GM21529 (cell line): ENCODE measurements around the gene NUP107.
A peak's percentile ranks its signal among the peaks of the same experiment; 100 is the strongest.
"Not testable (repeated sequence)": the region's sequence is repeated elsewhere in the genome, so short reads cannot be mapped to it uniquely, and the experiment has no call there.

ENCODE experiments used
- ATAC-seq: cut with Tn5 transposase; IDR thresholded peaks from one replicate; pipeline ENCODE4 v1.9.1; 2021; ENCODE audit not compliant: unreplicated experiment

The NUP107 gene

DNA sequence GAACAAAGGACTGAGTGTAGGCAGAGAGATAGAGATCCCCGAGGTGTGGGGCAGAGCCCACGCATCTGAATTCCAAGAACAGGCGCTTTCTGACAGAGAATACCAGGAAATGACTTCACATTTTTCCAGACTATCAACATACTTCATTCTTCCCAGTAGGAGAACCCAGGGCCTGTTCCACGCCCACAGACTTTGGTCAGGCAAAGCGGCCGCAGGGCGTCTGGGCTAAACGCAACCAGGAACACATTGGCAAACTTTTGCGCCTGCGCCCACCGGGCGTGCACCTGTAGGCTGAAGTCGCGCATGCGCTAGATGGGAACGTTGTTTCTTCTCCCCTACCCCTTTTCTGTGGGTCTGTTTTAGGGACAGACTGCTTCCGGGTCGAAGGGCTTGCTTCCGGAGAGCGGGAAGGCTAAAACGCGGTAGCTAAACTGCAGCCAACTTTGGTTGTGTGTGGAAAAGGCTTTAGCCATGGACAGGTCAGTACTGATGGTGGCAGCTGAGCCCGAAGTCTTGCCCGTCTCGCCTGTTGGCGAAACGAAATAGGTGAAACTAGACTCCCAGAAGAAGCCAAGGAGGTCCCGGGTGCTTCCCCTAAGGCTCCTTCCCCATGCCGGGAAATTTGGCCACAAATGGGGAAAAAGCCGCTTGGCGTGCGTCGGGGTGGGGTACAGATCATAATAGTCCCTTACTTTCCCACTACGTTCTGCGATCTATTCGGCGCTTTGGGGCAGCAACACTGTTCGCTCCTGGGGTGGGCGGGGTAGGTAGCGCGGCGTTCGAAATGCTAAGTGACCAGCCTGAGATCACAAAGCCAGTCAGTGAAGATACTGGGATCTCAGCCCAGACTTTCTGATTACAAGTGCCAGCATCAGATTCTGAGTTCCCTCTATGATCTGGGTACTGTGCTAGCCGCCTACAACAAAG, at the start of gene NUP107:
Gene NUP107, plus strand, starts transcription at position 384 of the 927 bp plus-strand sequence. Its CDS starts 88 bp downstream, at position 472.
- peak; percentile 97 for ATAC-seq

DNA sequence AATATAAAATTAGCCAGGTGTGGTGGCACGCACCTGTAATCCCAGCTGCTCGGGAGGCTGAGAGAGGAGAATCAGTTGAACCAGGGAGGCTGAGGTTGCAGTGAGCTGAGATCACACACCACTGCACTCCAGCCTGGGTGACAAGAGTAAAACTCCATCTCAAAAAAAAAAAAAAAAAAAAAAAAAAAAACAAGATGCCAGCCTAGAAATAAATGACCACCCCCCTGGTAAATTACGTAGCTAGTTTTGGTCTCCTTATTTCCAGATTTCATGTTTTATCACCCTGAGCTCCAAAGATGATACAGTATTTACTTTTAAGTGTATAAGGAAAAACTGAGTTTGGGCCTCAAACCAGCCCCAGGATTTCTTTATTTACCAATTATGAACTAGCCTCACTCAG, 49.3 kb upstream of the NUP107 start:
- not testable (repeated sequence) for ATAC-seq

DNA sequence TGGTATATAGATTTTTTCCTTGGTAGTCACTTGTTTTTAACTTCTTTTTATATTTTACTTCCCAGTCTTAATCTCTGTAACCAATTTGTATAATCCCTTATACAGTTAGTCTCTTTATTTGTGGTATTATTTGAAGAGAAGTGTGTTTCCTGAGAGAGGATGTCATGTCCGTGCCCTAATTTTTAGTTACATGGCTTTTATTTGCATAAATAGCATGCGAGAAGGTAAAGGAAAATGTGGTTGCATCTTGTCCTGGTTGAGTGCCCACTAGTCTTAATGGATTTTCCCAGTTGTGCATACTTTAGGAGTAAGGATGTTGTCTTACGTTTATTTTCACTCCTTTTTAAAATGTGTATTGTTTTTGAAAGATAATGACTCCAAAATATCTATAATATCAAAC, 48.6 kb upstream of the NUP107 start:
- ATAC-seq, result no peak

DNA sequence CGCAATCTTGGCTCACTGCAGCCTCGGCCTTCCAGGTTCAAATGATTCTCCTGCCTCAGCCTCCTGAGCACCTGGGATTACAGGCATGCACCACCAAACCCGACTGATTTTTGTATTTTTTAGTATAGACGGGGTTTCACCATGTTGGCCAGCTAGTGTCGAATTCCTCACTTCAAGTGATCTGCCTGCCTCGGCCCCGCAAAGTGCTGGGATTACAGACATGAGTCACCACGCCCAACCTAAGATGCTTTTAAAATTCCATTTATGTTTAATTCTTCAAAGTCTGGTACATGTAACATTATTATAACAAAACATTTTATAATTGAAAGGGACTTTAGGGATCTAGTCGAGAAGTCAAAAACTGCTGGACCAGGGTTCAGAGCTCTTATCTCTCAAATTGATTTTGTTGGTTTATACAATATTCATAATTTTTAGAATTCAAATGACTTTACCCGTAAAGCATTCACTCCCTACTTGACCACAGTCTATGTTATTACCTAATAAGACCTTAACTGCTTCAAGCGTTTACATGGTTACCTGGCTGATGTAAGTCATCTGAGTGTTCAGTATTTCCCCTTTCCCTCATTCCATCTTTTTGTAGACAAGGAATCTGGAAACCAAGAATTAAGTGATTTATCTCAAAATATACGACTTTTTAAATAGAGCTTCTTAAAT, 47.9 kb upstream of the NUP107 start:
- ATAC-seq, result no peak

DNA sequence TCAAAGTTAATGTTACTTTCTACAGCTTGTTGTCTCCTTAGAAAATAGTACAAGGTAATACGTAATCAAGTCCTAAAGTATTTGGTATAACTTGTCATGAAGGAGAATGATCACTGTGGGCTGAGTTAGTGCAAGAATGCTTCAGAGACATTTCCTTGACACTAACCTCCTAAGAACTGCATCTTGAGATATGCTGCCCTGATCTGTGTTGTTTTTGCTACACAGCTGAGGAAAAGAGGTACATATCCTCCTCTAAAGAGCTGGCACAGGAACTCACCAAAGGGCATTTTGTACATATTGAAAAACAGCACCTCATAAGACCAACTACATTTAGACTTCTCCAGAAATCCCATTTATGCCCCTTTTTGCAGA, 47.4 kb upstream of the NUP107 start:
- ATAC-seq, result no peak

DNA sequence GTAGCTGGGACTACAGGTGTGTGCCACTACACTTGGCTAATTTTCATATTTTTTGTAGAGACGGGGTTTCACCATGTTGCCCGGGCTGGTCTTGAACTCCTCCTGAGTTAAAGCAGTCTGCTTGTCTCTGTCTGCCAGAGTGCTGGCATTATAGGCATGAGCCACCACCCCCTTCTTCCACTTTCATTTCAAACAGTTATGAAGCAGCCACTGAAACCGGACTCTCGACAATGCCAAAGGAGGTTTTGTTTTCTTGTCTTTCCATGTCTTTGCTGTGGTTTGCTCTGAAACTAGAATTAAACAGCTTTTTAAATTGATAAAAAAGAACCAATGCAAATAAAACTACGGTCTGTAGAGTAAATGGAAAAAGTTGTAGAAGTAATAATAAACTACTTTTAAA, 45.6 kb upstream of the NUP107 start:
- peak; percentile 83 for ATAC-seq

DNA sequence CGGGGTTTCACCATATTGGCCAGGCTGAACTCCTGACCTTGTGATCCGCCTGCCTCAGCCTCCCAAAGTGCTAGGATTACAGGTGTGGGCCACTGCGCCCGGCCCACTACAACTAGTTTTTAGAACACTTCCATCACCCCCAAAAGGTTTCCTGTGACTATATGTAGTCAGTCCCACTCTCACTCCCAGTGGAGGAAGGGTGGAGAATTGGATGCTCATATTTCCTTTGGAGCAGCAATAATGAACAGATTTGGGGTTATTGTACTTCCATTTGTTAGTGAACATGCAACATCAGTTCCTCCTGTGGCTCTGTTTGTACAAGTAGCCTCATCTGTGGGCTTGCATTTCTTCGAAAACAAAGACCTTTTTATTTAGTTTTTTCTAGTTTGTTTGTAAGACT, 40.3 kb upstream of the NUP107 start:
- no peak for ATAC-seq

DNA sequence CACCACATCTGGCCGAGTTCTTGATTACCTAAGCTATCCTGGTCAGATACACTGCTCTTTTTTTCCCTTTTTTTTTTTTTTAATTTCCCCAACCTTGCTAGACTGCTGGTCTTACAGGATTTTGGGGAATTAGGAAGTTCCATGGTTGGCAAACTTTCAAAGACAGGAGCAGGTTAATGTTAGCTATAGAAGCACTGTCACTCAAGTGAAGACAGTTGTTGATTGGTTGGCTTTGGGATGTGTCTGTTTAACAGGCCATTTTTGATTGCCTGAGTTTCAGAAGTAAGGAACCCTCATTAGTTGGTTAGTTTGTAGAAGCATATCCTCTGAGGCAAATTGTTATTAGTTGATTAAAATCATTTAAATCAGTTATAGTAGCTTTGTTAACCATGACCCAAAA, 39.3 kb upstream of the NUP107 start:
- ATAC-seq, result no peak

DNA sequence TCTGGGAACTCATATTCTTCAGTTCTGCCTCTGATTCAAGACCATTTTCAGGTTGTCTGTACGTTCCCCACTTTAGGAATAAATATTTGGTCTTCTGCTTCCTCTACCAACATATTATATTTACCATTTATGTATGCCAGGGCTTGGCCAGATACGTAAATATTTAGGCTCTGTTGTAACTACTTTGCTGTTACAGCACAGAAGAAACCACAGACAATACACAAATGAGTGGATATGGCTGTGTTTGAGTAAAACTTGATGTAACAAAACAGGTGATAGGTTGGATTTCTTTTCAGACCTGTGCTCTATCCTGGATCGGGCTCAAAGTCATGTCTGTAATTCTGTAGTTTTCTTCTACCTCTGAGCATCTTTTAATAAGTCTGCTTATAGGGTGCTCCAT, 38.6 kb upstream of the NUP107 start:
- peak; percentile 48 for ATAC-seq

DNA sequence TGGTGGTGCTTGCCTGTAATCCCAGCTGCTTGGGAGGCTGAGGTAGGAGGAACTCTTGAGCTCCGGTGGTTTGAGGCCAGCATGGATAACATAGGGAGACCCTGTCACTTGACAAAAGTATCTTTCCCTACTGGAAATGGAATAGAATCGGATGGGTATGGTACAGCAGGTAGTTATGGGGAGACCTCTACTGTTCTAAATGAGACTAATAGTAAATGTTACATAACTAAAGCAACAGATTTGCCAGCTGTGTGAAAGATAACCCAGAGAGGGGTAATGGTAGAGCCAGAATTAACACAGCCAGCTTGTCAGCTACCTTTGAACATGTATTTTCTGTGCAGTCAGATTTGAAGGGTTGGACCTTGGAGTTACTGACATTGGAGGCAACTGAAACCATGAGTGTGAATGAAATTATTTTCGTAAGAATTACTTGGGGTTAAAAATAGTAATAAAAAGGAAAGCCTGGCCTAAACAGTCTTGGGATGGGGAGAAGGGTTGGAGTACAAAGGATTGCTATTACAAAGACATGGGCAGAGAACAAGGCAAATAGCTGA, 21.7 kb upstream of the NUP107 start:
- ATAC-seq, result no peak

DNA sequence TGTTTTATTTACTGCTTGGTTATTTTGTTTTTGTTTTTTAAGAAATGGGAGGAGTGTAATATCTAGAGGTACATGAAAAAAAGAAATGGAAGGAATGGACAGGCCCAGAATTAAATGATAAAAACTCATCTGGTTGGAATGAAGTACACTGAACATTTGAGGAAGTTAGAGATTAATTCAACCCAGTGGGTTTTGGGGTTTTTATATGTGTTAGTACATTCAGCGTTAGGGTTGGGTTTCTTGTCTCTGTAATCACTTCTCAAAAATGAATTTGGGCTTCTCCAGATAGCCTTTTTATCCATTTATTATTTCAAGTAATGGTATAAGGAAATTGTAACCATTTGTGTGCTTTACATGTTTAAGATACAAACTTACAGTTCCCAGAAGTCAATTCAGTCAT, 19.5 kb upstream of the NUP107 start:
- no peak for ATAC-seq

DNA sequence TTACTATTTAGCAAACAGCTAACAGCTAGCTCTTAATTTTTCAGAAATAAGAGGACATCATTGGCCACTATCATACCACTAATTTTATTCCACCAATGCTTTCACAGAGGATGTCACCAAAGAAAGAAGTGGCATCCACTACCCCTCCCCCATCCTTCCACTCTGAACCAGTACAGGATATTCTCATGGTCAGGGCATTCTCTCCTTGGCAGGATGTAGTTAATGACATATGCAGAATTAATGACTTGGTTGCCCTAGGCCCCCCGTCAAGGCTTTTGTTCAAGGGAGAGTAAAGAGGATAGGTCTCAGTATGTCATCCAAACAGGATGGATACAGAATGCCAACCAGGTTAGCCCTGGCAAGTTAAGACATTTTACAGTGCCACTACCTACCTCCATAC, 18.9 kb upstream of the NUP107 start:
- no peak for ATAC-seq

DNA sequence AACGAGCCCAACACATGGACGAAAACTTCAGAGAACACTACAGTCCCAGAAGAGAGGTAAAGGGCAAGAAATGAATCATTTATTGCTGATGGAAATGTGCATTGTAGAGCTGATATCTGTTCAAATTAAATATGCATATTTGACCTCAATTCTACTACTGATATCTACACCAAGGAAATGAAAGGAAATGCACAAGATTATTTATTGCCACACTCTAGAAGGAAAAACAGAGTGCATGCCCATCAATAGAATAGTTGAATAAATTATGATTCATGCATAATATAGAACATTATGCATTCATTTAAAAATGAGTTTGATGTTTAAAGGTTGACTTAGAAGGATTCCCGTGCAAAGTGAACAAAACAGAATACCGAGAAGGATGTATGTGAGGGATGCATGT, 15.6 kb upstream of the NUP107 start:
- no peak for ATAC-seq

DNA sequence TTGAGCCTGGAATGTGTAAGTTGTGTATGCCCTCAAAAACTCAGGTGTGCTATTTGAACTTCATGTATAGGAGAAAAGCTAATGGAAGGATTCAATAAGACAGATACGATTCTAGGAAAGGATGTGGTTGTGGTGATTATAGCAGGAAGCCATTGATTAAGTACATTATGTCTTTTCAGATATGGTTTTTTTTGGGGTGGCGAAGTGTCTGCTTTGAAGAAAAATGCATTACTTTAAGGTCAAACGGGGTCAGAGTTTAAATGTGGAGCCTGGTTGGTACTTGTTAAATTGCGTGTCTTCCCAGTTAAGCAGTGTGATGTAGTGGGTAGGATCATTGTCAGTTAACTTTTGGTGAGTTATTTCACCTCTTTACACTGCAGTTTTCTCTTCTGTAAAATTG, 13.0 kb upstream of the NUP107 start:
- no peak for ATAC-seq

DNA sequence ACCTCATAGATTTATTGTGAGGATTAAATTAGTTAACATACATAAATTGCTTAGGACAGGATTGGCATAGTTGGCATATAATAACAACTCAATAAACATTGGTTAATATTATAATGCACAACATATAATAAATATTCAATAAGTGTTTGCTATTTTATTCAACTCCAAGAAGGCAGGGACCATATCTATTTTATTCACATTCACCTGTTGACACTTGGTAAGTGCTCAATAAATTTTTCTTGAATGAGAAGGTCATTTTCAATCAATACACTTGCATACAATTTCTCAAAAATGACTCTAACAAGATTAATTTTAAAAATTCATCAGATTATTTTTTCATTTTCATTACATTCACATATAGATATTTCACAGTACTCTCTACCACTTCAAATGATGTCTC, 12.4 kb upstream of the NUP107 start:
- no peak for ATAC-seq

DNA sequence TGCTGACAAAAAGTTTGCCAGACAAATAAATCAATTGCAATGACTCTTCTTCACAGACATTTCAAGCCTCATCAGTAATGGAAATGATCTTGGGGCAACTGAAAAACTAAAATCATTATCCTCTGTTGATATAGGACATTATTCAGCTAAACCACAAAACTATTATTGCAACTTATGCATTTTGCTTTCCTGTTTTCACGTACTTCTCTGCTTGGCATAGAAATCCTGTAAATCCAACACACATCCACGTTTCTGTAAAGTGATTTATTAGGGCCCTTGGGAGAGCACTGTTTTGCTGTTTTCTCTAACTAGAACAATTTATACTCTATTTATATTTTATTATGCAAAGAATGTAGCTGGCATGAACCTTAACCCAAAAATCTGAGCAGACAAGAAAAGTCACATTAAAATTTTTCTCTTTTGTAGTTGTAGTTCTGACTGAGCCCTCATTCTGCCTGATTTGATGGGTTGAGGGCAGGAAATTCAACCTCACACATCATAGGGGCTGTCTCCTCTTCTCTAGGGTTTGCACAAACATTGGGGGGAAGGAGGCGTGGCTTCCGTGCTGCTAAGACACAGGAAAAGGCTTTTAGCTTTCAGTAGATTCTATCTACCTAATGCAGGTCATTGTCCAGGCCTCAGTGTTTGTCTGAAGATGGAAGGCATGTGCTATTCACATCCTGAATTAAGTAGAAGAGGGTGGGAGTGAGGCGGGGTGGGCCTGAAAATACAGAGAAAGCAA, 11.5 kb upstream of the NUP107 start:
- ATAC-seq, result no peak

DNA sequence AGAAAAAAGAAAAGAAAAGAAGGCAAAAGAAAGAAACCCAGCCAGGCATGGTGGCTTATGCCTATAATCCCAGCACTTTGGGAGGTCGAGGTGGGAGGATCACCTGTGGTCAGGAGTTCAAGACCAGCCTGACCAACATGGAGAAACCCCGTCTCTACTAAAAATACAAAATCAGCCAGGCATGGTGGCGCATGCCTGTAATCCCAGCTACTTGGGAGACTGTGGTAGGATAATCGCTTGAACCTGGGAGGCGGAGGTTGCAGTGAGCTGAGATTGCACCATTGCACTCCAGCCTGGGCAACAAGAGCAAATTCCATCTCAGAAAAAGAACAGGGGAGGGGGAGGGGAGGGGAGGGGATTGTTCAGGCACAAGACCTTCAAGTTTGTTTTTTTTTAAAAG, 9.9 kb upstream of the NUP107 start:
- ATAC-seq, result not testable (repeated sequence)

DNA sequence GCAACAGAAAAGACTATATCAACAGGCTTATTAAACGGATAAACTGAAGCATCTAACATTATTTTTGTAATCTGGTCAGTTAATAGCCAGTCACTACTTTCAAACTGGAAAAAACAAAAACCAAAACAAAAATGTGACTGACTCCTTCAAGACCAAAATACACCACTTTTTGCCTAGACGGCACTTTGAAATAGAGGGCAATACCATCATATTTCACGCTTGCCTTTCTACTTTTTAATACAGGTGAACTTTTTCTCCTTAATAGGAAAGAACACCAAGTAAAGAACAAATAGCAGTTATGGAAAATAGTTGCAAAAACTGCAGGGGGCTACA, 550 bp upstream of the NUP107 start:
- no peak for ATAC-seq

DNA sequence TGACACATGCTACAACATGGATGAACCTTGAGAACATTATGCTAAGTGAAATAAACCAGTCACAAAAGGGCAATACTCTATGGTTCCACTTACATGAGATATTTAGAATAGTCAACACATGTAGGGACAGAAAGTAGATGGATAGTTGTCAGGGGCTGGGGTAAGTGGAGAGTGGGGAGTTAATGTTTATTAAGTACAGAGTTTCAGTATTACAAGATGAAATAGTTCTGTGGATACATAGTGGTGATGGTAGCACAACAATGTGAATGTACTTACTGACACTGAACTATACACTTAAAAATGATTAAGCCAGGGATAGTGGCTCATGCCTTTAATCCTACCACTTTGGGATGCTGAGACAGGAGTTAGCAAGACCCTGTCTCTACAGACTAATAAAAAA, 8.7 kb downstream of the NUP107 start:
- no peak for ATAC-seq

DNA sequence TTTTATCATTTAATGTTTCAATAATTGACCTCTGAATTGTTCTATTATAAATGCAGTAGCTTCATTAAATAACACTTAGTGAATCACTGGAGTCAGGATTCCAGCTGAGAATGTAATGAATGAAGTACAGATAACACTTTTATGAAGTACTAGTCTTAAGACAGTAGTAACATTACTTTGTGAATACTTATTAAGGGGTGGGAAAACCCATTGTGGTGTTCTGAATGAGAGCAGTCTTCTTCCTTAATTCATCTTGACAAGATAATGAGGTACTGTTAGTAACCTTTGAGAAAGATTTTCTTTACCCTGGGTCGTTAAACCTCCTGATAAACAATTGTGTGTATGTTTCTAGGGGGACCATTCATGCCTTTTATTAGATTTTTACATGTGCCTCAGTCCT, 12.7 kb downstream of the NUP107 start:
- ATAC-seq, result no peak

DNA sequence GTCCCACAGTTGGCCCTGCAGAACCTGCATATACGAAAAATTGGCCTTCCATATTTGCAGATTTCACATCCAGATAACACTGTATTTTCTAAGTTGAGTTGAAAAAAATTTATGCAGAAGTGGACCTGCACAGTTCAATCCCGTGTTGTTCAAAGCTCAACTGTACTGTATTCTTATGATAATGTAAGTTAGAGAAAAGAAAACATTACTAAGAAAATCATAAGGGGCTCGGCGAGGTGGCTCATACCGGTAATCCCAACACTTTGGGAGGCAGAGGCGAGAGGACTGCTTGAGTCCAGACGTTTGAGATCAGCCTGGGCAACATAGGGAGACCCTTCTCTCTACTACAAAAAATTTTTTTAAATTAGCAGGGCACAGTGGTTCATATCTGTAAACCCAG, 41.0 kb downstream of the NUP107 start:
- ATAC-seq, result no peak

DNA sequence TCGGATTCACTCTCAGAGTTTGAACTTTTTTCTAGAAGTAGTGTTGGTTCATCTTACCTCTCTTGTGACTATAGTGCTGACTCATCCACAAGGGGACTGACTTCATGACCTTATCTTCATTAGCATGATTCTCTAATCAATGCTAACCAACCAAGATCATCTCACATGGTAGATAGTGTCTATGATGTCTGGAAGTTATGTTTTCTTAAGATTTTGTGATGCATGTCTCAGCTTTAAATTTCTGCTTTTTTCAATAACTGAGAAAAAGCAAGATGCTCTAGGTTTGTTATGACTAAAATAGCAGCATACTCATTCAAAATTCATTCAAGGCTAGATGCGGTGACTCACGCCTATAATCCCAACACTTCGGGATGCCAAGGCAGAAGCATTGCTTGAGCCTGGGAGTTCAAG, 46.9 kb downstream of the NUP107 start:
- ATAC-seq, result no peak
